ENCODE measurements around the gene MAN2B2. TPM values are rescaled to one million over a fixed set of nuclear protein-coding genes. Genes with fewer than 3 reads are reported as not detected.

Gene MAN2B2
- total and polyA plus RNA-seq, 2 of the 8 experiments (the other 6 are each of a cell fraction or from before 2014, with no cell fraction given), result 3.3 to 4.0 TPM

- no peak for TF ChIP-seq NANOG (IDR thresholded peaks at IDR 0.05; ENCODE audit: insufficient read depth, low read depth, low read length, poor library complexity, severe bottlenecking)
- no peak for TF ChIP-seq SIRT6 (IDR thresholded peaks at IDR 0.05; ENCODE audit: low read length)
- TF ChIP-seq TCF12 (IDR thresholded peaks at IDR 0.05; ENCODE audit: low read depth, low read length), result no peak
- no peak for TF ChIP-seq GTF2F1 (IDR thresholded peaks at IDR 0.05; ENCODE audit: borderline replicate concordance, low read depth, low read length)
- no peak for TF ChIP-seq HDAC2 (IDR thresholded peaks at IDR 0.05; ENCODE audit: borderline replicate concordance in 1 of 2, low read depth in 2 of 2, low read length in 2 of 2)
These were observed 13.2 kb upstream of the MAN2B2 start (continued) for GRCh38 chr4:6561706-6562371.

Measured in H1 (cell line).